Spinal cord (tissue), 10 donors: ENCODE results near the gene KRTAP12-4. TPM values are rescaled to one million over a fixed set of nuclear protein-coding genes. Genes with fewer than 3 reads are reported as not detected.
"Not testable (repeated sequence)": the region's sequence is repeated elsewhere in the genome, so short reads cannot be mapped to it uniquely, and the experiment has no call there.

Experiments
- DNase-seq, 6 donors: peaks; one replicate each; pipeline versions ENCODE4 v3.0.0 to v3.0.0-alpha.2; 2013 to 2015; ENCODE audit warnings: low spot score in 6 of 6, low read depth in 4 of 6
- H3K27ac ChIP-seq: one replicate; pipeline ENCODE4 v1.5.1; 2013; ENCODE audit warnings: low read depth, low read length, control low read depth
- H3K27me3 ChIP-seq: one replicate; pipeline ENCODE4 v1.6.1; 2013; ENCODE audit warnings: low read length; ENCODE audit not compliant: control insufficient read depth, insufficient read depth
- H3K36me3 ChIP-seq: one replicate; pipeline ENCODE4 v1.6.1; 2013; ENCODE audit warnings: low read length; ENCODE audit not compliant: control insufficient read depth, insufficient read depth
- H3K4me1 ChIP-seq: one replicate; pipeline ENCODE4 v1.6.1; 2013; ENCODE audit warnings: low read length; ENCODE audit not compliant: control insufficient read depth, insufficient read depth
- H3K4me3 ChIP-seq: one replicate; pipeline ENCODE4 v1.5.1; 2013; ENCODE audit warnings: low read depth, low read length, control low read depth
- H3K9me3 ChIP-seq: one replicate; pipeline ENCODE4 v1.6.1; 2013; ENCODE audit warnings: low read length; ENCODE audit not compliant: control insufficient read depth, insufficient read depth
- WGBS: methylation state at CpG from one replicate; pipeline ENCODE4 v1.1.5; 2013; ENCODE audit warnings: missing lambda C conversion rate; ENCODE audit not compliant: insufficient coverage; 5-methylcytosine and 5-hydroxymethylcytosine counted together
- polyA plus RNA-seq, 2 donors: library from polyadenylated mRNA; unstranded; fragments of 120-200 nt; gene quantifications; one replicate each; pipeline ENCODE4 v1.2.1, GENCODE V29; 2013; ENCODE audit not compliant: insufficient read length in 2 of 2
- small RNA-seq: library from RNA; depleted of rRNA; stranded (forward); fragments of <200 nt; gene quantifications from one replicate; pipeline ENCODE3, GENCODE V24; 2014; ENCODE audit warnings: low replicate concordance
- total RNA-seq, 2 donors: library from RNA; depleted of rRNA in 1 of 2; stranded (reverse); fragments of 120-200 nt in 1 of 2; fragments of >200 nt in 1 of 2; gene quantifications; one replicate each; pipeline versions ENCODE4 v1.2.3 to v1.2.4, GENCODE V29; 2013 to 2014
- donor health status: healthy.

The KRTAP12-4 gene
- total and polyA plus RNA-seq, 4 donors: not detected

- no peak for DNase-seq
- peaks cover 6% of the 10 kb centered on the region for H3K9me3 ChIP-seq
- H3K36me3 ChIP-seq: no peaks in the 10 kb centered on the region
- WGBS: 91% methylated on average over 26 of the region's 26 CpGs
- H3K27me3 ChIP-seq: no peaks in the 10 kb centered on the region
- no peak overlapping the region for H3K4me3 ChIP-seq
- H3K4me1 ChIP-seq: no peaks in the 10 kb centered on the region
- H3K27ac ChIP-seq: no peak overlapping the region
Observed at GRCh38 chr21:44613386-44614155, 40.9 kb downstream of the KRTAP12-4 start.

GRCh38 chr21:44612669-44613229 is 41.7 kb downstream of the KRTAP12-4 start:
- Histone ChIP-seq H3K9me3 (peaks cover 6% of the 10 kb centered on the region), H3K27ac (no peak overlapping the region), H3K27me3 (no peaks in the 10 kb centered on the region), H3K36me3 (no peaks in the 10 kb centered on the region), H3K4me3 (no peak overlapping the region), H3K4me1 (no peaks in the 10 kb centered on the region)
- WGBS: 80% methylated on average over 13 of the region's 13 CpGs
- no peak for DNase-seq

DNA sequence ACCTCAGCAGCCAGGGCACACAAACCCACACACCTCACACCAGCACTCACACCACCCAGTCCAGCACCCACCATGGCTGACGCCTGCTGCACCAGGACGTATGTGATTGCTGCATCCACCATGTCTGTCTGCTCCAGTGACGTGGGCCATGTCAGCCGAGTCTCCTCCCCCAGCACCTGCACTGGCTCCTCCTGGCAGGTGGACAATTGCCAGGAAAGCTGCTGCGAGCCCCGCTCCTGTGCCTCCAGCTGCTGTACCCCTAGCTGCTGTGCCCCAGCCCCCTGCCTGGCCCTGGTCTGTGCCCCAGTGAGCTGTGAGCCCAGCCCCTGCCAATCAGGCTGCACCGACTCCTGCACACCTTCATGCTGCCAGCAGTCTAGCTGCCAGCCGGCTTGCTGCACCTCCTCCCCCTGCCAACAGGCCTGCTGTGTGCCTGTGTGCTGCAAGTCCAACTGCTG is 42.4 kb downstream of the KRTAP12-4 start, which contains the start of gene KRTAP10-8:
KRTAP10-8 (plus strand) TSS at position 51 of the 458 bp plus-strand sequence; CDS start at position 73, 22 bp downstream.
- WGBS: 86% methylated on average over 8 of the region's 8 CpGs
- no peak within 1 kb of the TSS for H3K27ac ChIP-seq

GRCh38 chr21:44611551-44611950 is 42.9 kb downstream of the KRTAP12-4 start:
- no peaks in the 10 kb centered on the region for H3K27me3 ChIP-seq
- H3K4me1 ChIP-seq: no peaks in the 10 kb centered on the region
- peaks cover 6% of the 10 kb centered on the region for H3K9me3 ChIP-seq
- DNase-seq: no peak
- WGBS: 95% methylated on average over 3 of the region's 4 CpGs
- no peak overlapping the region for H3K4me3 ChIP-seq
- H3K36me3 ChIP-seq: no peaks in the 10 kb centered on the region
- H3K27ac ChIP-seq: no peak overlapping the region

More for the DNA sequence above, 42.4 kb downstream of the KRTAP12-4 start, which contains the start of gene KRTAP10-8:
- Histone ChIP-seq H3K4me3 (no peak within 1 kb of the TSS), H3K4me1 (no peaks in the 10 kb centered on the region), H3K9me3 (peaks cover 6% of the 10 kb centered on the region), H3K36me3 (no peaks in the 10 kb centered on the region), H3K27me3 (no peaks in the 10 kb centered on the region)
- DNase-seq: no peak

DNA sequence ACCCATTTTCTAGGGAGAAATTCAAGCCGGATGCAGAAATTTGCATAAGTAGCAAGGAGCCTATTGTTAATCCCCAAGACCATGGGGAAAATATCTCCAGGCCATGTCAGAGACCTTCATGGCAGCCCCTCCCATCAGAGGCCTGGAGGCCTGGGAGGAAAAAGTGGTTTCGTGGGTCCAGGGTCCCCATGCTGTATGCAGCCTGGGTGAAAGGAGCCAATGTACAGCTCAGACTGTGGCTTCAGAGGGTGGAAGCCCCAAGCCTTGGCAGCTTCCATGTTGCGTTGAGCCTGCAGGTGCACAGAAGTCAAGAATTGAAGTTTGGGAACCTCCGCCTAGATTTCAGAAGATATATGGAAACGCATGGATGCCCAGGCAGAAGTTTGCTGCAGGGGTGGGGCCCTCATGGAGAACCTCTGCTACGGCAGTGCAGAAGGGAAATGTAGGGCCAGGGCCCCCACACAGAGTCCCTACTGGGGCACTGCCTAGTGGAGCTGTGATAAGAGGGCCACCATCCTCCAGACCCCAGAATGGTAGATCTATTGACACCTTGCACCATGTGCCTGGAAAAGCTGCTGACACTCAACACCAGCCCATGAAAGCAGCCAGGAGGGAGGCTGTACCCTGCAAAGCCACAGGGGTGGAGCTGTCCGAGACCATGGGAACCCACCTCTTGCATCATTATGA is 44.2 kb downstream of the KRTAP12-4 start:
- H3K9me3 ChIP-seq, H3K4me1 ChIP-seq, H3K27me3 ChIP-seq, H3K27ac ChIP-seq, H3K4me3 ChIP-seq, H3K36me3 ChIP-seq, DNase-seq: not testable (repeated sequence)
- WGBS: 98% methylated on average over 6 of the region's 7 CpGs

DNA sequence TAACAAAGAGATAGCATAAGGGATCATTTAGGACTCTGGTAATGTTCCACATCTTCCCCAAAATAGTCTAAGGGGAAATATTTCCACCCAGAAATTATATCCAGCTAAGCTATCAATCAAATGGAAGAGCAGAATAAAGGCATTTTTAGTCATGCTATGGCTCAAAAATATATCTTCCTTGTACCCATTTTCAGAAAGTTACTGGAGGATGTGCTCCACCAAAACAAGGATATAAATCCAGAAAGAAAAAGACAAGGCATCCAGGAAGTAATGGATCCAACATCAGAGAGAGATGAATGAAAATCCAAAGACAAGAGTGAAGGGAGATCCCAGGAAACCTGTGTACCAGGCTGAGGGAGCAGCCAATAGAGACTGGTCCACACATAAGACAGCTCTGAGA is 45.3 kb downstream of the KRTAP12-4 start:
- Histone ChIP-seq H3K27ac (no peak overlapping the region), H3K36me3 (no peaks in the 10 kb centered on the region), H3K9me3 (peaks cover 6% of the 10 kb centered on the region), H3K4me3 (no peak overlapping the region), H3K27me3 (no peaks in the 10 kb centered on the region), H3K4me1 (no peaks in the 10 kb centered on the region)
- DNase-seq: no peak

DNA sequence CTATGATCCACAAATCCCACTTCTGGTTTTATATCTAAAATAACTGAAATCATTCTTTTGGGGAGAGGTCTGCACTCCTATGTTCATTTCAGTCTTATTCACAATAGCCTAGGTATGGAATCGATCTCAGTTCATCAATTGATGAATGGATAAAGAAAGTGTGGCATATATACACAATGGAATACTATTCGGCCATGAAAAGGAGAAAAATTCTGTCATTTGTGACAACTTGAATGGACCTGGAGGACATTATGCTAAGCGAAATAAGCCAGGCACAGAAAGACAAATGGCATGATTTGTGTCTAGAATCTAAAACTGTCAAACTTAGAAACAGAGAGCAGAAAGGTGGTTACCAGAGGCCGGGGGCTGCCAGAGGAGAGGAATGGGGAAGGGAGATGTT is 48.0 kb downstream of the KRTAP12-4 start:
- DNase-seq: no peak
- 74% methylated on average over 2 of the region's 4 CpGs for WGBS
- H3K36me3 ChIP-seq: no peaks in the 10 kb centered on the region
- no peaks in the 10 kb centered on the region for H3K4me1 ChIP-seq
- no peaks in the 10 kb centered on the region for H3K27me3 ChIP-seq
- H3K9me3 ChIP-seq: peaks cover 6% of the 10 kb centered on the region
- H3K4me3 ChIP-seq: no peak overlapping the region
- no peak overlapping the region for H3K27ac ChIP-seq

Small RNA genes lying within 50 kb of the gene (small RNA-seq; reads per million reads assigned to genes)
- gene KRTAP12-6P: not detected

Other genes starting within 250 kb of the KRTAP12-4 start
- 1 to 10 TPM; 1.4 to 2.4 TPM for gene LRRC3, start 199.1 kb downstream of the KRTAP12-4 start, total RNA-seq
- 1 to 10 TPM; 4.4 to 6.5 TPM for gene LRRC3, start 199.1 kb downstream of the KRTAP12-4 start, polyA plus RNA-seq
- gene KRTAP10-1, start 114.5 kb downstream of the KRTAP12-4 start, total RNA-seq: not detected
- gene KRTAP10-1, start 114.5 kb downstream of the KRTAP12-4 start, polyA plus RNA-seq: not detected
- not detected for gene KRTAP10-2, start 103.2 kb downstream of the KRTAP12-4 start, total RNA-seq
- not detected for gene KRTAP10-2, start 103.2 kb downstream of the KRTAP12-4 start, polyA plus RNA-seq
- not detected for gene KRTAP10-3, start 95.9 kb downstream of the KRTAP12-4 start, total RNA-seq
- gene KRTAP10-3, start 95.9 kb downstream of the KRTAP12-4 start, polyA plus RNA-seq: not detected
- not detected for gene KRTAP10-4, start 80.9 kb downstream of the KRTAP12-4 start, total RNA-seq
- gene KRTAP10-4, start 80.9 kb downstream of the KRTAP12-4 start, polyA plus RNA-seq: not detected
- gene KRTAP10-5, start 74.1 kb downstream of the KRTAP12-4 start, total RNA-seq: not detected
- not detected for gene KRTAP10-5, start 74.1 kb downstream of the KRTAP12-4 start, polyA plus RNA-seq
- gene KRTAP10-6, start 62.2 kb downstream of the KRTAP12-4 start, total RNA-seq: not detected
- gene KRTAP10-6, start 62.2 kb downstream of the KRTAP12-4 start, polyA plus RNA-seq: not detected
- gene KRTAP10-7, start 54.1 kb downstream of the KRTAP12-4 start, total RNA-seq: not detected
- gene KRTAP10-7, start 54.1 kb downstream of the KRTAP12-4 start, polyA plus RNA-seq: not detected
- gene KRTAP10-8, start 42.6 kb downstream of the KRTAP12-4 start, total RNA-seq: not detected
- not detected for gene KRTAP10-8, start 42.6 kb downstream of the KRTAP12-4 start, polyA plus RNA-seq
- gene KRTAP10-9, start 27.6 kb downstream of the KRTAP12-4 start, total RNA-seq: not detected
- not detected for gene KRTAP10-9, start 27.6 kb downstream of the KRTAP12-4 start, polyA plus RNA-seq
- not detected for gene KRTAP10-10, start 17.3 kb downstream of the KRTAP12-4 start, total RNA-seq
- gene KRTAP10-10, start 17.3 kb downstream of the KRTAP12-4 start, polyA plus RNA-seq: not detected
- gene KRTAP10-11, start 8.2 kb downstream of the KRTAP12-4 start, total RNA-seq: not detected
- gene KRTAP10-11, start 8.2 kb downstream of the KRTAP12-4 start, polyA plus RNA-seq: not detected
- not detected for gene KRTAP12-3, start 3.3 kb upstream of the KRTAP12-4 start, total RNA-seq
- not detected for gene KRTAP12-3, start 3.3 kb upstream of the KRTAP12-4 start, polyA plus RNA-seq
- gene KRTAP12-2, start 12.3 kb upstream of the KRTAP12-4 start, total RNA-seq: not detected
- gene KRTAP12-2, start 12.3 kb upstream of the KRTAP12-4 start, polyA plus RNA-seq: not detected
- not detected for gene KRTAP12-1, start 27.5 kb upstream of the KRTAP12-4 start, total RNA-seq
- gene KRTAP12-1, start 27.5 kb upstream of the KRTAP12-4 start, polyA plus RNA-seq: not detected
- gene KRTAP10-12, start 42.5 kb upstream of the KRTAP12-4 start, total RNA-seq: not detected
- not detected for gene KRTAP10-12, start 42.5 kb upstream of the KRTAP12-4 start, polyA plus RNA-seq
- gene TSPEAR, start 56.9 kb upstream of the KRTAP12-4 start, total RNA-seq: under 1 TPM in 1 of 2 donors, not detected in 1; 0.66 TPM
- gene TSPEAR, start 56.9 kb upstream of the KRTAP12-4 start, polyA plus RNA-seq: under 1 TPM; 0.24 to 0.33 TPM
- gene UBE2G2, start 147.2 kb upstream of the KRTAP12-4 start, total RNA-seq: 10 to 100 TPM; 53.0 to 62.6 TPM
- 100 to 1,000 TPM in 1 of 2 donors, 10 to 100 TPM in 1; 83.8 to 102 TPM for gene UBE2G2, start 147.2 kb upstream of the KRTAP12-4 start, polyA plus RNA-seq
- 10 to 100 TPM; 66.8 to 80.7 TPM for gene SUMO3, start 163.4 kb upstream of the KRTAP12-4 start, total RNA-seq
- 100 to 1,000 TPM; 144 to 159 TPM for gene SUMO3, start 163.4 kb upstream of the KRTAP12-4 start, polyA plus RNA-seq
- 100 to 1,000 TPM; 163 to 235 TPM for gene PTTG1IP, start 219.0 kb upstream of the KRTAP12-4 start, total RNA-seq
- 100 to 1,000 TPM; 219 to 226 TPM for gene PTTG1IP, start 219.0 kb upstream of the KRTAP12-4 start, polyA plus RNA-seq